ENCODE results near the gene NABP2. TPM values are rescaled to one million over a fixed set of nuclear protein-coding genes. Genes with fewer than 3 reads are reported as not detected.
A peak's percentile ranks its signal among the peaks of the same experiment; 100 is the strongest.

NABP2 gene
- total and polyA plus RNA-seq, 2 experiments from 2014 or later, result 25.5 to 27.8 TPM

DNA sequence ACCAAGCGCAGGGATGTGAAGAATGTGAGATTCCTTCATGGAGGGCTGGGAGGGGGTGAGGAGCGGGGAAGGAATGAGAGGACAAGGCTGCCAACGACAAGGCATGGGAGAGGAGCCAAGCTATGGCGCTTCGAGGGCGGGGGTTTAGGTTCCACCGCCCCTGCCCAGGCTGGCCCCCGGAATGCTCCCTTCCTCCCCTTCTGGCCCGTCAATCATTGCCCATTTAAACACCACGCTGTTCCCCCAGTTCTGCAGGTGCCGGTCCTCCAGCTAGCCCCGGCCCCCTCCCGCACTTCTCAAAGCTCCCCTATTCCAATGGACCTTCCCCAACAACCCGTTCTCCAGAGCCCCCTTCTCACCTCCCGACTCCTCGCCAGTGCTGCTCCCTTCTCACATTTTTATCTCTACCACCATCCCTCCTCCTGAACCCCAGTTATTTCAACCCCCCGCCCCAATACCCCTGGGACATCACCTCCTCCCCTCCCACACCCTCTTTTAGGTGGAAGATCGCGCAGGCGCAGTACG is 2.8 kb upstream of the NABP2 start:
- DNase-seq (ENCODE audit: low spot score), result peak; percentile 81
- Histone ChIP-seq H4K20me1 (replicated peaks; ENCODE audit: insufficient read depth) (peaks cover 6% of the 10 kb centered on the region), H3K4me1 (ENCODE audit: insufficient read depth) (peaks cover 30% of the 10 kb centered on the region), H3K79me2 (replicated peaks; ENCODE audit: insufficient read depth) (peaks cover 45% of the 10 kb centered on the region), H3K36me3 (ENCODE audit: insufficient read depth) (peaks cover 7% of the 10 kb centered on the region), H3K27ac (ENCODE audit: low read depth) (peak overlapping the region; percentile 98), H3K4me2 (peak overlapping the region; percentile 90), H3K4me3 (peak overlapping the region; percentile 74), H3F3A (replicated peaks; ENCODE audit: low read depth) (peaks cover 20% of the 10 kb centered on the region; the same call in 1 of the 2 replicates), H2AFZ (no peak overlapping the region), H3K9me2 (ENCODE audit: insufficient read depth) (no peaks in the 10 kb centered on the region), H3K27me3 (ENCODE audit: insufficient read depth) (no peaks in the 10 kb centered on the region)
- TF ChIP-seq, protein P1, sequence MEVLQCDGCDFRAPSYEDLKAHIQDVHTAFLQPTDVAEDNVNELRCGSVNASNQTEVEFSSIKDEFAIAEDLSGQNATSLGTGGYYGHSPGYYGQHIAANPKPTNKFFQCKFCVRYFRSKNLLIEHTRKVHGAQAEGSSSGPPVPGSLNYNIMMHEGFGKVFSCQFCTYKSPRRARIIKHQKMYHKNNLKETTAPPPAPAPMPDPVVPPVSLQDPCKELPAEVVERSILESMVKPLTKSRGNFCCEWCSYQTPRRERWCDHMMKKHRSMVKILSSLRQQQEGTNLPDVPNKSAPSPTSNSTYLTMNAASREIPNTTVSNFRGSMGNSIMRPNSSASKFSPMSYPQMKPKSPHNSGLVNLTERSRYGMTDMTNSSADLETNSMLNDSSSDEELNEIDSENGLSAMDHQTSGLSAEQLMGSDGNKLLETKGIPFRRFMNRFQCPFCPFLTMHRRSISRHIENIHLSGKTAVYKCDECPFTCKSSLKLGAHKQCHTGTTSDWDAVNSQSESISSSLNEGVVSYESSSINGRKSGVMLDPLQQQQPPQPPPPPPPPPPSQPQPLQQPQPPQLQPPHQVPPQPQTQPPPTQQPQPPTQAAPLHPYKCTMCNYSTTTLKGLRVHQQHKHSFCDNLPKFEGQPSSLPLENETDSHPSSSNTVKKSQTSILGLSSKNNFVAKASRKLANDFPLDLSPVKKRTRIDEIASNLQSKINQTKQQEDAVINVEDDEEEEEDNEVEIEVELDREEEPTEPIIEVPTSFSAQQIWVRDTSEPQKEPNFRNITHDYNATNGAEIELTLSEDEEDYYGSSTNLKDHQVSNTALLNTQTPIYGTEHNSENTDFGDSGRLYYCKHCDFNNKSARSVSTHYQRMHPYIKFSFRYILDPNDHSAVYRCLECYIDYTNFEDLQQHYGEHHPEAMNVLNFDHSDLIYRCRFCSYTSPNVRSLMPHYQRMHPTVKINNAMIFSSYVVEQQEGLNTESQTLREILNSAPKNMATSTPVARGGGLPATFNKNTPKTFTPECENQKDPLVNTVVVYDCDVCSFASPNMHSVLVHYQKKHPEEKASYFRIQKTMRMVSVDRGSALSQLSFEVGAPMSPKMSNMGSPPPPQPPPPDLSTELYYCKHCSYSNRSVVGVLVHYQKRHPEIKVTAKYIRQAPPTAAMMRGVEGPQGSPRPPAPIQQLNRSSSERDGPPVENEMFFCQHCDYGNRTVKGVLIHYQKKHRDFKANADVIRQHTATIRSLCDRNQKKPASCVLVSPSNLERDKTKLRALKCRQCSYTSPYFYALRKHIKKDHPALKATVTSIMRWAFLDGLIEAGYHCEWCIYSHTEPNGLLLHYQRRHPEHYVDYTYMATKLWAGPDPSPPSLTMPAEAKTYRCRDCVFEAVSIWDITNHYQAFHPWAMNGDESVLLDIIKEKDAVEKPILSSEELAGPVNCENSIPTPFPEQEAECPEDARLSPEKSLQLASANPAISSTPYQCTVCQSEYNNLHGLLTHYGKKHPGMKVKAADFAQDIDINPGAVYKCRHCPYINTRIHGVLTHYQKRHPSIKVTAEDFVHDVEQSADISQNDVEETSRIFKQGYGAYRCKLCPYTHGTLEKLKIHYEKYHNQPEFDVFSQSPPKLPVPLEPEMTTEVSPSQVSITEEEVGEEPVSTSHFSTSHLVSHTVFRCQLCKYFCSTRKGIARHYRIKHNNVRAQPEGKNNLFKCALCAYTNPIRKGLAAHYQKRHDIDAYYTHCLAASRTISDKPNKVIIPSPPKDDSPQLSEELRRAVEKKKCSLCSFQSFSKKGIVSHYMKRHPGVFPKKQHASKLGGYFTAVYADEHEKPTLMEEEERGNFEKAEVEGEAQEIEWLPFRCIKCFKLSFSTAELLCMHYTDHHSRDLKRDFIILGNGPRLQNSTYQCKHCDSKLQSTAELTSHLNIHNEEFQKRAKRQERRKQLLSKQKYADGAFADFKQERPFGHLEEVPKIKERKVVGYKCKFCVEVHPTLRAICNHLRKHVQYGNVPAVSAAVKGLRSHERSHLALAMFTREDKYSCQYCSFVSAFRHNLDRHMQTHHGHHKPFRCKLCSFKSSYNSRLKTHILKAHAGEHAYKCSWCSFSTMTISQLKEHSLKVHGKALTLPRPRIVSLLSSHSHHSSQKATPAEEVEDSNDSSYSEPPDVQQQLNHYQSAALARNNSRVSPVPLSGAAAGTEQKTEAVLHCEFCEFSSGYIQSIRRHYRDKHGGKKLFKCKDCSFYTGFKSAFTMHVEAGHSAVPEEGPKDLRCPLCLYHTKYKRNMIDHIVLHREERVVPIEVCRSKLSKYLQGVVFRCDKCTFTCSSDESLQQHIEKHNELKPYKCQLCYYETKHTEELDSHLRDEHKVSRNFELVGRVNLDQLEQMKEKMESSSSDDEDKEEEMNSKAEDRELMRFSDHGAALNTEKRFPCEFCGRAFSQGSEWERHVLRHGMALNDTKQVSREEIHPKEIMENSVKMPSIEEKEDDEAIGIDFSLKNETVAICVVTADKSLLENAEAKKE (CRISPR knock-in tag; IDR thresholded peaks at IDR 0.05), result no peak
- TF ChIP-seq NANOG (IDR thresholded peaks at IDR 0.05; ENCODE audit: borderline replicate concordance) (no peak), CREB1 (CRISPR knock-in tag; IDR thresholded peaks at IDR 0.05; ENCODE audit: low read depth) (no peak), EZH2 (IDR thresholded peaks at IDR 0.05; ENCODE audit: low read depth, unreplicated experiment) (no peak), ZNF331 (CRISPR knock-in tag; IDR thresholded peaks at IDR 0.05; ENCODE audit: low read depth) (no peak), STAT1 (IDR thresholded peaks at IDR 0.05; ENCODE audit: unreplicated experiment) (no peak), EZH2phosphoT487 (IDR thresholded peaks at IDR 0.05; ENCODE audit: unreplicated experiment) (no peak), ZNF114 (CRISPR knock-in tag; IDR thresholded peaks at IDR 0.05) (no peak), POLR2AphosphoS5 (IDR thresholded peaks at IDR 0.05; ENCODE audit: low read depth) (no peak), JUNB (IDR thresholded peaks at IDR 0.05; ENCODE audit: unreplicated experiment) (no peak)
- TF ChIP-seq, protein P2, sequence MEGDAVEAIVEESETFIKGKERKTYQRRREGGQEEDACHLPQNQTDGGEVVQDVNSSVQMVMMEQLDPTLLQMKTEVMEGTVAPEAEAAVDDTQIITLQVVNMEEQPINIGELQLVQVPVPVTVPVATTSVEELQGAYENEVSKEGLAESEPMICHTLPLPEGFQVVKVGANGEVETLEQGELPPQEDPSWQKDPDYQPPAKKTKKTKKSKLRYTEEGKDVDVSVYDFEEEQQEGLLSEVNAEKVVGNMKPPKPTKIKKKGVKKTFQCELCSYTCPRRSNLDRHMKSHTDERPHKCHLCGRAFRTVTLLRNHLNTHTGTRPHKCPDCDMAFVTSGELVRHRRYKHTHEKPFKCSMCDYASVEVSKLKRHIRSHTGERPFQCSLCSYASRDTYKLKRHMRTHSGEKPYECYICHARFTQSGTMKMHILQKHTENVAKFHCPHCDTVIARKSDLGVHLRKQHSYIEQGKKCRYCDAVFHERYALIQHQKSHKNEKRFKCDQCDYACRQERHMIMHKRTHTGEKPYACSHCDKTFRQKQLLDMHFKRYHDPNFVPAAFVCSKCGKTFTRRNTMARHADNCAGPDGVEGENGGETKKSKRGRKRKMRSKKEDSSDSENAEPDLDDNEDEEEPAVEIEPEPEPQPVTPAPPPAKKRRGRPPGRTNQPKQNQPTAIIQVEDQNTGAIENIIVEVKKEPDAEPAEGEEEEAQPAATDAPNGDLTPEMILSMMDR (conservative IDR thresholded peaks at IDR 0.05; ENCODE audit: low read depth in 2 of 2), result no peak
- TF ChIP-seq, protein P3, sequence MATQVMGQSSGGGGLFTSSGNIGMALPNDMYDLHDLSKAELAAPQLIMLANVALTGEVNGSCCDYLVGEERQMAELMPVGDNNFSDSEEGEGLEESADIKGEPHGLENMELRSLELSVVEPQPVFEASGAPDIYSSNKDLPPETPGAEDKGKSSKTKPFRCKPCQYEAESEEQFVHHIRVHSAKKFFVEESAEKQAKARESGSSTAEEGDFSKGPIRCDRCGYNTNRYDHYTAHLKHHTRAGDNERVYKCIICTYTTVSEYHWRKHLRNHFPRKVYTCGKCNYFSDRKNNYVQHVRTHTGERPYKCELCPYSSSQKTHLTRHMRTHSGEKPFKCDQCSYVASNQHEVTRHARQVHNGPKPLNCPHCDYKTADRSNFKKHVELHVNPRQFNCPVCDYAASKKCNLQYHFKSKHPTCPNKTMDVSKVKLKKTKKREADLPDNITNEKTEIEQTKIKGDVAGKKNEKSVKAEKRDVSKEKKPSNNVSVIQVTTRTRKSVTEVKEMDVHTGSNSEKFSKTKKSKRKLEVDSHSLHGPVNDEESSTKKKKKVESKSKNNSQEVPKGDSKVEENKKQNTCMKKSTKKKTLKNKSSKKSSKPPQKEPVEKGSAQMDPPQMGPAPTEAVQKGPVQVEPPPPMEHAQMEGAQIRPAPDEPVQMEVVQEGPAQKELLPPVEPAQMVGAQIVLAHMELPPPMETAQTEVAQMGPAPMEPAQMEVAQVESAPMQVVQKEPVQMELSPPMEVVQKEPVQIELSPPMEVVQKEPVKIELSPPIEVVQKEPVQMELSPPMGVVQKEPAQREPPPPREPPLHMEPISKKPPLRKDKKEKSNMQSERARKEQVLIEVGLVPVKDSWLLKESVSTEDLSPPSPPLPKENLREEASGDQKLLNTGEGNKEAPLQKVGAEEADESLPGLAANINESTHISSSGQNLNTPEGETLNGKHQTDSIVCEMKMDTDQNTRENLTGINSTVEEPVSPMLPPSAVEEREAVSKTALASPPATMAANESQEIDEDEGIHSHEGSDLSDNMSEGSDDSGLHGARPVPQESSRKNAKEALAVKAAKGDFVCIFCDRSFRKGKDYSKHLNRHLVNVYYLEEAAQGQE (IDR thresholded peaks at IDR 0.05; ENCODE audit: unreplicated experiment), result no peak
- TF ChIP-seq, protein P4, sequence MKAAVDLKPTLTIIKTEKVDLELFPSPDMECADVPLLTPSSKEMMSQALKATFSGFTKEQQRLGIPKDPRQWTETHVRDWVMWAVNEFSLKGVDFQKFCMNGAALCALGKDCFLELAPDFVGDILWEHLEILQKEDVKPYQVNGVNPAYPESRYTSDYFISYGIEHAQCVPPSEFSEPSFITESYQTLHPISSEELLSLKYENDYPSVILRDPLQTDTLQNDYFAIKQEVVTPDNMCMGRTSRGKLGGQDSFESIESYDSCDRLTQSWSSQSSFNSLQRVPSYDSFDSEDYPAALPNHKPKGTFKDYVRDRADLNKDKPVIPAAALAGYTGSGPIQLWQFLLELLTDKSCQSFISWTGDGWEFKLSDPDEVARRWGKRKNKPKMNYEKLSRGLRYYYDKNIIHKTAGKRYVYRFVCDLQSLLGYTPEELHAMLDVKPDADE (IDR thresholded peaks at IDR 0.05), result no peak
- Mint-ChIP-seq H3K36me3 (ENCODE audit: low read depth) (peaks cover 28% of the 10 kb centered on the region), H3K27me3 (ENCODE audit: insufficient read depth, low read depth, poor library complexity) (peaks cover 5% of the 10 kb centered on the region), H3K4me3 (peak overlapping the region; percentile 93), H3K27ac (peak overlapping the region; percentile 99), H3K4me1 (peaks cover 34% of the 10 kb centered on the region), H3K9me3 (peaks cover 3% of the 10 kb centered on the region; the same call in 1 of the 3 replicates)
- peak; percentile 13 for ATAC-seq
